HEK293 (cell line): ENCODE data around the gene PDE10A.

Experiments used
- CTCF ChIA-PET: fragments of 350-600 bp; formaldehyde crosslinking; extraction: SDS; loops from one replicate; lab custom pipeline; 2021; ENCODE audit warnings: antibody characterized with exemption; lab: Yijun Ruan, JAX
- POLR2A ChIA-PET: fragments of 300-600 bp; formaldehyde crosslinking; extraction: SDS; loops from one replicate; lab custom pipeline; 2020; ENCODE audit warnings: antibody characterized with exemption, inconsistent platforms; lab: Yijun Ruan, JAX
- H3K27ac ChIP-seq: fragments of 200-500 bp; sonication (Bioruptor generic); 2 replicates; pipeline ENCODE4 v1.5.1; 2014; ENCODE audit warnings: low read depth, low read length, control low read depth, inconsistent platforms; ENCODE audit errors: extremely low read depth
- H3K36me3 ChIP-seq, 2 experiments: fragments of 200-500 bp in 1 of 2; sonication (Bioruptor generic) in 1 of 2; 1 replicate in 1 of 2; 2 replicates in 1 of 2; pipeline ENCODE4 v1.5.1; 2014 to 2017; ENCODE audit warnings: inconsistent platforms in 2 of 2, low read length in 2 of 2; ENCODE audit not compliant: control insufficient read depth in 2 of 2, insufficient read depth in 1 of 2
- H3K4me1 ChIP-seq: fragments of 200-500 bp; sonication (Bioruptor generic); 2 replicates; pipeline ENCODE4 v1.5.1; 2014; ENCODE audit warnings: mild to moderate bottlenecking, low read length, inconsistent platforms; ENCODE audit not compliant: control insufficient read depth, insufficient read depth
- H3K4me3 ChIP-seq: 2 replicates; pipeline ENCODE4 v1.5.1; 2011; ENCODE audit warnings: low read depth, mild to moderate bottlenecking, control low read depth, low read length, moderate library complexity
- H3K9me3 ChIP-seq: fragments of 200-500 bp; sonication (Bioruptor generic); 2 replicates; pipeline ENCODE4 v1.5.1; 2014; ENCODE audit warnings: low read depth, low read length, inconsistent platforms; ENCODE audit not compliant: control insufficient read depth, insufficient read depth
- GFI1B ChIP-seq: fragments of 450-650 bp; formaldehyde crosslinking; IDR thresholded peaks from 2 replicates; pipeline ENCODE4 v1.5.1; 2016; ENCODE audit warnings: missing biosample characterization, missing genetic modification characterization
- GLIS2 ChIP-seq: fragments of 450-650 bp; formaldehyde crosslinking; IDR thresholded peaks from 2 replicates; pipeline ENCODE4 v1.5.1; 2016; ENCODE audit warnings: missing biosample characterization, missing genetic modification characterization
- IKZF3 ChIP-seq: fragments of 450-650 bp; IDR thresholded peaks from 2 replicates; pipeline ENCODE4 v1.5.0; 2018; ENCODE audit warnings: missing biosample characterization, mild to moderate bottlenecking, missing genetic modification characterization, moderate library complexity
- SALL2 ChIP-seq: fragments of 450-650 bp; formaldehyde crosslinking; IDR thresholded peaks from 2 replicates; pipeline ENCODE4 v1.5.0; 2017; ENCODE audit warnings: missing biosample characterization, mild to moderate bottlenecking, missing genetic modification characterization, borderline replicate concordance
- SCRT1 ChIP-seq: fragments of 450-650 bp; formaldehyde crosslinking; IDR thresholded peaks from 2 replicates; pipeline ENCODE4 v1.5.1; 2016; ENCODE audit warnings: missing biosample characterization, missing genetic modification characterization, borderline replicate concordance
- YY2 ChIP-seq: fragments of 450-650 bp; formaldehyde crosslinking; IDR thresholded peaks from 2 replicates; pipeline ENCODE4 v1.5.1; 2016; ENCODE audit warnings: missing biosample characterization, missing genetic modification characterization
- ZNF146 ChIP-seq: fragments of 450-650 bp; formaldehyde crosslinking; IDR thresholded peaks from 2 replicates; pipeline ENCODE4 v1.5.1; 2016; ENCODE audit warnings: missing biosample characterization, missing genetic modification characterization
- ZNF2 ChIP-seq: fragments of 450-650 bp; formaldehyde crosslinking; IDR thresholded peaks from 2 replicates; pipeline ENCODE4 v1.5.1; 2016; ENCODE audit warnings: missing biosample characterization, missing genetic modification characterization
- ZNF391 ChIP-seq: fragments of 450-650 bp; formaldehyde crosslinking; IDR thresholded peaks from 2 replicates; pipeline ENCODE4 v1.5.1; 2016; ENCODE audit warnings: low read depth, missing biosample characterization, missing genetic modification characterization, borderline replicate concordance
- ZNF558 ChIP-seq: fragments of 450-650 bp; formaldehyde crosslinking; IDR thresholded peaks from 2 replicates; pipeline ENCODE4 v1.5.1; 2016; ENCODE audit warnings: missing biosample characterization, missing genetic modification characterization
- ZNF629 ChIP-seq: fragments of 450-650 bp; formaldehyde crosslinking; IDR thresholded peaks from 2 replicates; pipeline ENCODE4 v1.5.1; 2017; ENCODE audit warnings: missing biosample characterization, missing genetic modification characterization
- ZNF76 ChIP-seq: fragments of 450-650 bp; formaldehyde crosslinking; IDR thresholded peaks from 2 replicates; pipeline ENCODE4; 2016; ENCODE audit warnings: low read depth, missing biosample characterization, missing genetic modification characterization, borderline replicate concordance
- ZNF768 ChIP-seq: fragments of 450-650 bp; formaldehyde crosslinking; IDR thresholded peaks from 2 replicates; pipeline ENCODE4 v1.5.1; 2018; ENCODE audit warnings: missing biosample characterization, mild to moderate bottlenecking, missing genetic modification characterization
- TF ChIP-seq, protein P1 (sequence below): fragments of 450-650 bp; formaldehyde crosslinking; IDR thresholded peaks from 2 replicates; pipeline ENCODE4 v1.5.1; 2016; ENCODE audit warnings: missing biosample characterization, missing genetic modification characterization
- TF ChIP-seq, protein P2 (sequence below): IDR thresholded peaks from 2 replicates; pipeline ENCODE4 v1.6.1; 2011; ENCODE audit warnings: mild to moderate bottlenecking, low read depth, low read length, borderline replicate concordance

Gene PDE10A

DNA sequence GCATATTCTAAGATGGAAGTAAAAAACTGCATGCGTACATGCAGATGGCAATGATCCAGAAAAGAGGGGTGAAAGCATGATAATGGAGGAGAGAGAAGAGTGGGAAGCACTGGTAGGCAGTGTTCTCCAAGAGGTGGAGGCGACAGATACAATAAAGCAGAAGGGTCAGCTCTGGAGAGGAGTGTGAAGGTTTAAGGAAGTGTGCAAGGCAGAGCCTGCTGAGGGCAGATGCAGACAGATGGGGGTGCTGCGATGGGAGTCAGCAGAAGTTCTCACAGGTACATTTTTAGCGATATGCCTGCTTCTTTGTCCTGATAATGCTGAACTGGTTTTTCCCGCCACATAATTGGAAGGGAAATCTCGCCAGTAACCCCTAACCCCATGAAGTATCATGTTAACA, 272.6 kb downstream of the PDE10A start:
- no peak for TF ChIP-seq SALL2 (tag by site-specific recombination)
- ChIA-PET CTCF (no interaction called here), POLR2A (no interaction called here)
- Histone ChIP-seq H3K4me1 (no peaks in the 10 kb centered on the region), H3K9me3 (no peaks in the 10 kb centered on the region), H3K27ac (no peak overlapping the region), H3K4me3 (no peak overlapping the region), H3K36me3 (peaks cover 3 to 46% of the 10 kb centered on the region in 2 experiments; a peak in 2 of 3 replicates)

DNA sequence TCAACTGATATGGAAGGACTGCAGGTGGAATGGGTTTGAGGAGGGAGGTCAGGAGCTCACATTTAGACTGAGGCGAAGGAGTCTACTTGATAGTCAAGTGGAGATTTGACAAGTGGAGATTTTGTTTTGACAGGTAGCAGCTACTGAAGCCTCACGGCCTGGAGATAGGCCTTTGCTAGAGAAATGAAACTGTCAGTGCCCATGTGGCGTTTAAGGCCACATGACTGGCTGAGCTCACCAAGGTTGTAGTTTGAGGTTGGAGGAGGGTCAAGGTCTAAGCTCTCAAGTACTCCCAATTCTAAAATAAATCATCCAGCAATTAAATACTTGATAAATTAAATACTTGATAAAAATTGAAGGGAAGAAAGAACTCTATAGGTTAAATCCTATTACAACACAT, 273.5 kb downstream of the PDE10A start:
- TF ChIP-seq YY2, result no peak
- TF ChIP-seq ZNF768 (tag by site-specific recombination), result no peak
- no peak for TF ChIP-seq GLIS2
- TF ChIP-seq ZNF391 (tag by site-specific recombination), result no peak
- no peak for TF ChIP-seq ZNF146 (tag by site-specific recombination)
- no peak for TF ChIP-seq GFI1B (tag by site-specific recombination)
- TF ChIP-seq, protein P1, sequence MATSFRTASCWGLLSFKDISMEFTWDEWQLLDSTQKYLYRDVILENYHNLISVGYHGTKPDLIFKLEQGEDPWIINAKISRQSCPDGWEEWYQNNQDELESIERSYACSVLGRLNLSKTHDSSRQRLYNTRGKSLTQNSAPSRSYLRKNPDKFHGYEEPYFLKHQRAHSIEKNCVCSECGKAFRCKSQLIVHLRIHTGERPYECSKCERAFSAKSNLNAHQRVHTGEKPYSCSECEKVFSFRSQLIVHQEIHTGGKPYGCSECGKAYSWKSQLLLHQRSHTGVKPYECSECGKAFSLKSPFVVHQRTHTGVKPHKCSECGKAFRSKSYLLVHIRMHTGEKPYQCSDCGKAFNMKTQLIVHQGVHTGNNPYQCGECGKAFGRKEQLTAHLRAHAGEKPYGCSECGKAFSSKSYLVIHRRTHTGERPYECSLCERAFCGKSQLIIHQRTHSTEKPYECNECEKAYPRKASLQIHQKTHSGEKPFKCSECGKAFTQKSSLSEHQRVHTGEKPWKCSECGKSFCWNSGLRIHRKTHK (tag by site-specific recombination), result no peak
- no peak for TF ChIP-seq ZNF2 (tag by site-specific recombination)
- TF ChIP-seq ZNF76 (tag by site-specific recombination), result no peak
- TF ChIP-seq IKZF3 (tag by site-specific recombination), result no peak
- no peak for TF ChIP-seq ZNF558 (tag by site-specific recombination)
- no peak for TF ChIP-seq SCRT1
- Histone ChIP-seq H3K27ac (no peak overlapping the region), H3K4me1 (no peaks in the 10 kb centered on the region), H3K36me3 (peaks cover 3 to 46% of the 10 kb centered on the region in 2 experiments; a peak in 2 of 3 replicates), H3K4me3 (no peak overlapping the region), H3K9me3 (no peaks in the 10 kb centered on the region)
- POLR2A ChIA-PET, result no interaction called here
- CTCF ChIA-PET, result no interaction called here

DNA sequence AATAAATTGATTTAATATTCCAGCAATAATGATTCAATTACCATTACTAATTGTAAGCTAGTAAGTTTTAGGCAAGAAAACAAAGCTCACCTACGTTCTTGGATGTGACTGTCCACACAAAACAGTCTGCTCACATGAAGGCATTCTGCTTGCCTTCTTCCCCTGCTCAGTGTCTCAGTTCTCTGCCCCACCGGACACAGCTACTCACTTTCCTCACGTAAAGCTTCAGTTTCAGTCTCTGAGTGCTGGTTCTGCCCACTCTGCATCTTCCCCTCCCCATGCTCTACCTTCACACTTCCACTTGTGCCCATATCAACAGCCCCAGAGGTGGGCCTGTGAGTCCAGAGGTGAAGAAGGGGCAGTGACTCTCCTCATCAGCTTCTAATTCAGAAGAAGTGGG, 279.7 kb downstream of the PDE10A start:
- Histone ChIP-seq H3K36me3 (peaks cover 3 to 42% of the 10 kb centered on the region in 2 experiments; a peak in 2 of 3 replicates), H3K27ac (no peak overlapping the region), H3K9me3 (no peaks in the 10 kb centered on the region), H3K4me3 (no peak overlapping the region), H3K4me1 (no peaks in the 10 kb centered on the region)
- ChIA-PET CTCF (no interaction called here), POLR2A (no interaction called here)
- TF ChIP-seq, protein P2, sequence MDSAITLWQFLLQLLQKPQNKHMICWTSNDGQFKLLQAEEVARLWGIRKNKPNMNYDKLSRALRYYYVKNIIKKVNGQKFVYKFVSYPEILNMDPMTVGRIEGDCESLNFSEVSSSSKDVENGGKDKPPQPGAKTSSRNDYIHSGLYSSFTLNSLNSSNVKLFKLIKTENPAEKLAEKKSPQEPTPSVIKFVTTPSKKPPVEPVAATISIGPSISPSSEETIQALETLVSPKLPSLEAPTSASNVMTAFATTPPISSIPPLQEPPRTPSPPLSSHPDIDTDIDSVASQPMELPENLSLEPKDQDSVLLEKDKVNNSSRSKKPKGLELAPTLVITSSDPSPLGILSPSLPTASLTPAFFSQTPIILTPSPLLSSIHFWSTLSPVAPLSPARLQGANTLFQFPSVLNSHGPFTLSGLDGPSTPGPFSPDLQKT, result no peak

DNA sequence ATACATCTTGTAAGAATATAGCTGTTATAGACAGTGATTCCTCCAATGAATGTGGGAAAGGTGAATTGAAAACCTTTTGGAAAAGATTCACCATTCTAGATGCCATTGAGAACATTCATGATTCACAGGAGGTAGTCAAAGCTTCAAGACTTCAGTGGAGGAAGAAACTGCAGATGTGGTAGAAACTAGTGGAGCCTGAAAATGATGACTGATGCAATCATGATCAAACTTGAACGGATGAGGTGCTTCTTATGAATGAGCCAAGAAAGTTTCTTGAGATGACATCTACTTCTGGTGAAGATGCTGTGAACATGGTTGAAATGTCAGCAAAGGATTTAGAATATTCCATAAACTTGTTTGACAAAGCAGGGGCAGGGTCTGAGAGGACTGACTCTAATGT, 286.9 kb downstream of the PDE10A start:
- Histone ChIP-seq H3K36me3 (peaks cover 0 to 23% of the 10 kb centered on the region in 2 experiments; a peak in 1 of 3 replicates), H3K9me3 (no peaks in the 10 kb centered on the region), H3K27ac (no peak overlapping the region), H3K4me3 (no peak overlapping the region), H3K4me1 (no peaks in the 10 kb centered on the region)
- no peak for TF ChIP-seq ZNF629 (tag by site-specific recombination)
- ChIA-PET POLR2A (no interaction called here), CTCF (interaction anchor here (1.4 kb wide), 1 partner anchor 64 kb away, joined by 3 read pairs; no protein-coding TSS in a partner anchor)
